Colonic mucosa (tissue), 4 donors: ENCODE measurements around the gene CASP6. TPM values are rescaled to one million over a fixed set of nuclear protein-coding genes. Genes with fewer than 3 reads are reported as not detected.

Experiments used
- DNase-seq: peaks from one replicate; pipeline ENCODE4 v3.0.0-alpha.2; 2020
- H3K27ac ChIP-seq: fragments of 200-600 bp; one replicate; pipeline ENCODE4 v1.8.0; 2021
- H3K27me3 ChIP-seq: fragments of 200-600 bp; one replicate; pipeline ENCODE4 v1.8.0; 2021
- H3K36me3 ChIP-seq: fragments of 200-600 bp; one replicate; pipeline ENCODE4 v1.8.0; 2021
- H3K4me1 ChIP-seq: fragments of 200-600 bp; one replicate; pipeline ENCODE4 v1.8.0; 2021; ENCODE audit warnings: mild to moderate bottlenecking
- H3K4me3 ChIP-seq: fragments of 200-600 bp; one replicate; pipeline ENCODE4 v1.8.0; 2021
- H3K9ac ChIP-seq, 2 donors: one replicate each; pipeline ENCODE4 v1.7.0; 2013; ENCODE audit warnings: control low read depth in 2 of 2, low read depth in 2 of 2, low read length in 2 of 2
- H3K9me3 ChIP-seq: fragments of 200-600 bp; one replicate; pipeline ENCODE4 v1.8.0; 2021
- CTCF ChIP-seq: fragments of 200-600 bp; IDR thresholded peaks from one replicate; pipeline ENCODE4 v1.8.0; 2022; ENCODE audit warnings: antibody characterized with exemption, mild to moderate bottlenecking
- intact Hi-C: fragments of 100-400 bp; cut with DNase I; formaldehyde crosslinking; loops from one replicate; pipeline ENCODE4 v1.14.1; 2022
- total RNA-seq, 2 donors: library from RNA; stranded (reverse); fragmentation: NEBNext Ultra II Directional in 1 of 2; extraction: Animal tissue kit (Norgen Biotek cat#: 25700) in 1 of 2; gene quantifications; one replicate each; pipeline ENCODE4 v1.2.1, GENCODE V29; 2021
- donor health status: healthy.
- donor health status: DM: no; HTN: no; CAD: no.
- donor health status: DM: no; HTN: no; CAD: no.

The CASP6 gene
- total RNA-seq, 2 donors from 2014 or later = 110 to 115 TPM

- H3K27me3 ChIP-seq = no peaks in the 10 kb centered on the region
- intact Hi-C loops = no loop called here
- H3K36me3 ChIP-seq = no peaks in the 10 kb centered on the region
- H3K27ac ChIP-seq = no peak overlapping the region
- no peak overlapping the region for H3K9ac ChIP-seq
- no peaks in the 10 kb centered on the region for H3K4me1 ChIP-seq
- H3K9me3 ChIP-seq = no peaks in the 10 kb centered on the region
- no peak overlapping the region for H3K4me3 ChIP-seq
- no peak for TF ChIP-seq CTCF
- DNase-seq = no peak
These were observed 26.4 kb downstream of the CASP6 start for GRCh38 chr4:109676886-109677285.

GRCh38 chr4:109675843-109676242 lies 27.4 kb downstream of the CASP6 start:
- DNase-seq = no peak
- no peaks in the 10 kb centered on the region for H3K4me1 ChIP-seq
- intact Hi-C loops = no loop called here
- no peaks in the 10 kb centered on the region for H3K36me3 ChIP-seq
- no peaks in the 10 kb centered on the region for H3K9me3 ChIP-seq
- H3K27me3 ChIP-seq = no peaks in the 10 kb centered on the region
- no peak overlapping the region for H3K27ac ChIP-seq
- no peak for TF ChIP-seq CTCF
- no peak overlapping the region for H3K9ac ChIP-seq
- H3K4me3 ChIP-seq = no peak overlapping the region

GRCh38 chr4:109675181-109675580 lies 28.1 kb downstream of the CASP6 start:
- Histone ChIP-seq H3K9me3 (no peaks in the 10 kb centered on the region), H3K27me3 (no peaks in the 10 kb centered on the region), H3K36me3 (no peaks in the 10 kb centered on the region), H3K9ac (no peak overlapping the region), H3K27ac (no peak overlapping the region), H3K4me1 (no peaks in the 10 kb centered on the region), H3K4me3 (no peak overlapping the region)
- no peak for DNase-seq
- no peak for TF ChIP-seq CTCF
- intact Hi-C loops = no loop called here

- Histone ChIP-seq H3K4me3 (no peak overlapping the region), H3K9ac (no peak overlapping the region), H3K36me3 (no peaks in the 10 kb centered on the region), H3K4me1 (no peaks in the 10 kb centered on the region), H3K27ac (no peak overlapping the region), H3K9me3 (no peaks in the 10 kb centered on the region), H3K27me3 (no peaks in the 10 kb centered on the region)
- TF ChIP-seq CTCF = no peak
- intact Hi-C loops = no loop called here
- DNase-seq = no peak
These were observed 29.9 kb downstream of the CASP6 start for GRCh38 chr4:109673303-109673702.

- Histone ChIP-seq H3K36me3 (no peaks in the 10 kb centered on the region), H3K4me1 (no peaks in the 10 kb centered on the region), H3K27me3 (no peaks in the 10 kb centered on the region), H3K4me3 (no peak overlapping the region), H3K9me3 (no peaks in the 10 kb centered on the region), H3K27ac (no peak overlapping the region), H3K9ac (no peak overlapping the region)
- DNase-seq = no peak
- no peak for TF ChIP-seq CTCF
- intact Hi-C loops = no loop called here
These were observed 30.9 kb downstream of the CASP6 start for GRCh38 chr4:109672169-109672930.
